Gastrocnemius medialis (tissue), 4 donors: ENCODE results near the gene VPS41. TPM values are rescaled to one million over a fixed set of nuclear protein-coding genes. Genes with fewer than 3 reads are reported as not detected.

ENCODE experiments used
- ATAC-seq, 2 donors: fragments of 150-250 bp; one replicate each; pipeline ENCODE4 v1.9.1; 2016
- DNase-seq, 2 donors: peaks; one replicate each; pipeline ENCODE4 v3.0.0-alpha.2; 2019
- H3K27ac ChIP-seq, 4 donors: fragments of 200-600 bp; sonication (generic); 1 replicate in 1 of 4; 2 replicates in 3 of 4; pipeline ENCODE4 v1.5.1; 2016 to 2018; ENCODE audit warnings: mild to moderate bottlenecking in 2 of 4, moderate library complexity in 1 of 4
- H3K27me3 ChIP-seq, 3 donors: fragments of 200-600 bp; sonication (generic) in 2 of 3; 1 replicate in 1 of 3; 2 replicates in 2 of 3; pipeline versions ENCODE4 v1.5.1 to v1.6.0; 2016 to 2019; ENCODE audit warnings: mild to moderate bottlenecking in 1 of 3, moderate library complexity in 1 of 3
- H3K36me3 ChIP-seq, 2 donors: fragments of 200-600 bp; sonication (generic) in 1 of 2; one replicate each; pipeline ENCODE4 v1.5.1; 2017 to 2018
- H3K4me1 ChIP-seq, 2 donors: fragments of 200-600 bp; sonication (generic) in 1 of 2; one replicate each; pipeline ENCODE4 v1.5.1; 2016 to 2017; ENCODE audit warnings: mild to moderate bottlenecking in 2 of 2
- H3K4me3 ChIP-seq, 4 donors: fragments of 200-600 bp; sonication (generic) in 3 of 4; 1 replicate in 1 of 4; 2 replicates in 3 of 4; pipeline ENCODE4 v1.5.1; 2016 to 2019; ENCODE audit warnings: mild to moderate bottlenecking in 2 of 4
- H3K9me3 ChIP-seq, 3 donors: fragments of 200-600 bp; sonication (generic) in 2 of 3; 1 replicate in 1 of 3; 2 replicates in 2 of 3; pipeline ENCODE4 v1.5.1; 2016 to 2019
- CTCF ChIP-seq, 5 experiments: fragments of 450-650 bp in 3 of 5; fragments of 200-600 bp in 2 of 5; sonication (generic) in 2 of 5; IDR thresholded peaks in 4 of 5; conservative IDR thresholded peaks in 1 of 5; 1 replicate in 4 of 5; 2 replicates in 1 of 5; pipeline ENCODE4 v1.5.1; 2016 to 2019; ENCODE audit warnings: antibody characterized with exemption in 5 of 5, mild to moderate bottlenecking in 3 of 5, moderate library complexity in 3 of 5
- POLR2A ChIP-seq, 2 donors: fragments of 450-650 bp; IDR thresholded peaks; one replicate each; pipeline ENCODE4 v1.6.1; 2017; ENCODE audit warnings: antibody characterized with exemption in 2 of 2, mild to moderate bottlenecking in 2 of 2, moderate library complexity in 2 of 2
- in situ Hi-C, 4 donors: fragments of 200-750 bp; cut with MboI; loops; one replicate each; pipeline versions ENCODE4 v1.15.0 to v1.8.0; 2017; ENCODE audit warnings: low sequenced_read_pairs in 4 of 4
- intact Hi-C: fragments of 100-400 bp; cut with DNase I; formaldehyde crosslinking; loops from one replicate; pipeline ENCODE4 v1.15.1; 2023; ENCODE audit warnings: low total_unique reads
- total RNA-seq, 4 donors: library from RNA; depleted of rRNA; stranded (reverse); fragments of >200 nt; gene quantifications; one replicate each; pipeline versions ENCODE4 v1.1.0 to v1.2.3, GENCODE V29; 2016

The VPS41 gene
- total RNA-seq, 4 donors from 2014 or later = 6.3 to 15.3 (median 11.6) TPM

- intact Hi-C loops = no loop called here
- Histone ChIP-seq H3K4me1 (peaks cover 0 to 3% of the 10 kb centered on the region in 2 donors), H3K9me3 (no peaks in the 10 kb centered on the region), H3K27ac (no peak overlapping the region), H3K36me3 (no peaks in the 10 kb centered on the region), H3K27me3 (no peaks in the 10 kb centered on the region), H3K4me3 (no peak overlapping the region)
- no peak for TF ChIP-seq POLR2A (IDR thresholded peaks at IDR 0.05)
- no peak for TF ChIP-seq CTCF (IDR thresholded peaks at IDR 0.05 in 4 of 5, conservative IDR thresholded peaks at IDR 0.05 in 1 of 5)
- in situ Hi-C loops = no loop called here
- DNase-seq (no peak), ATAC-seq (no peak)
These were observed 26.9 kb downstream of the VPS41 start for GRCh38 chr7:38881947-38882684.

GRCh38 chr7:38881015-38881414 is 28.0 kb downstream of the VPS41 start:
- Histone ChIP-seq H3K27me3 (no peaks in the 10 kb centered on the region), H3K27ac (no peak overlapping the region), H3K4me1 (peaks cover 0 to 3% of the 10 kb centered on the region in 2 donors), H3K36me3 (no peaks in the 10 kb centered on the region), H3K9me3 (no peaks in the 10 kb centered on the region), H3K4me3 (no peak overlapping the region)
- DNase-seq (no peak), ATAC-seq (no peak)
- TF ChIP-seq POLR2A (IDR thresholded peaks at IDR 0.05) (no peak), CTCF (IDR thresholded peaks at IDR 0.05 in 4 of 5, conservative IDR thresholded peaks at IDR 0.05 in 1 of 5) (no peak)
- intact Hi-C loops (no loop called here), in situ Hi-C loops (no loop called here)

- no peak for ATAC-seq
- intact Hi-C loops (no loop called here), in situ Hi-C loops (no loop called here)
- H3K9me3 ChIP-seq = no peaks in the 10 kb centered on the region
- no peaks in the 10 kb centered on the region for H3K27me3 ChIP-seq
- DNase-seq = no peak
- peaks cover 0 to 3% of the 10 kb centered on the region in 2 donors for H3K4me1 ChIP-seq
- no peaks in the 10 kb centered on the region for H3K36me3 ChIP-seq
- H3K27ac ChIP-seq = no peak overlapping the region
- H3K4me3 ChIP-seq = no peak overlapping the region
- no peak for TF ChIP-seq POLR2A (IDR thresholded peaks at IDR 0.05)
- no peak for TF ChIP-seq CTCF (IDR thresholded peaks at IDR 0.05 in 4 of 5, conservative IDR thresholded peaks at IDR 0.05 in 1 of 5)
These were observed 28.5 kb downstream of the VPS41 start for GRCh38 chr7:38880454-38880853.

- Histone ChIP-seq H3K9me3 (no peaks in the 10 kb centered on the region), H3K4me1 (peaks cover 0 to 3% of the 10 kb centered on the region in 2 donors), H3K27me3 (no peaks in the 10 kb centered on the region), H3K4me3 (no peak overlapping the region), H3K36me3 (no peaks in the 10 kb centered on the region), H3K27ac (no peak overlapping the region)
- ATAC-seq (no peak), DNase-seq (no peak)
- intact Hi-C loops (no loop called here), in situ Hi-C loops (no loop called here)
- TF ChIP-seq CTCF (IDR thresholded peaks at IDR 0.05 in 4 of 5, conservative IDR thresholded peaks at IDR 0.05 in 1 of 5) (no peak), POLR2A (IDR thresholded peaks at IDR 0.05) (no peak)
These were observed 29.0 kb downstream of the VPS41 start for GRCh38 chr7:38880035-38880434.
